Progenitor cell of endocrine pancreas (in vitro differentiated cells): ENCODE data around the gene NKAIN2. TPM values are rescaled to one million over a fixed set of nuclear protein-coding genes. Genes with fewer than 3 reads are reported as not detected.
"Not testable (repeated sequence)": the region's sequence is repeated elsewhere in the genome, so short reads cannot be mapped to it uniquely, and the experiment has no call there.

ENCODE experiments used
- DNase-seq: peaks from one replicate; pipeline ENCODE4 v3.0.0; 2021; ENCODE audit warnings: low spot score; ENCODE audit not compliant: unreplicated experiment
- H3K27ac Mint-ChIP-seq: 2 replicates; pipeline ENCODE4 v1.8.0; 2021; ENCODE audit warnings: mild to moderate bottlenecking, moderate library complexity, mixed read lengths
- H3K27me3 Mint-ChIP-seq: 2 replicates; pipeline ENCODE4 v1.8.0; 2021; ENCODE audit warnings: mixed read lengths
- H3K36me3 Mint-ChIP-seq: 2 replicates; pipeline ENCODE4 v1.8.0; 2022; ENCODE audit warnings: mixed read lengths; ENCODE audit not compliant: insufficient read depth
- H3K4me1 Mint-ChIP-seq: 2 replicates; pipeline ENCODE4 v1.8.0; 2021; ENCODE audit warnings: low read depth, mixed read lengths
- H3K4me3 Mint-ChIP-seq: 2 replicates; pipeline ENCODE4 v1.8.0; 2021; ENCODE audit warnings: low read depth, mild to moderate bottlenecking, moderate library complexity, mixed read lengths
- H3K9me3 Mint-ChIP-seq: 2 replicates; pipeline ENCODE4 v1.8.0; 2021; ENCODE audit warnings: low read depth, mixed read lengths
- CTCF ChIP-seq: fragments of 200-600 bp; sonication (generic); IDR thresholded peaks from one replicate; pipeline ENCODE4 v1.5.0; 2021; ENCODE audit warnings: antibody characterized with exemption, mild to moderate bottlenecking; ENCODE audit not compliant: unreplicated experiment
- total RNA-seq: library from RNA; stranded (reverse); gene quantifications from 2 replicates; pipeline ENCODE4 v1.2.1, GENCODE V29; 2021

The NKAIN2 gene
- total RNA-seq, 1 donor from 2014 or later = 2.5 TPM

GRCh38 chr6:124330197-124330596 is 526.5 kb downstream of the NKAIN2 start:
- Mint-ChIP-seq H3K9me3 (no peaks in the 10 kb centered on the region), H3K27me3 (no peaks in the 10 kb centered on the region), H3K27ac (no peak overlapping the region), H3K4me3 (no peak overlapping the region), H3K4me1 (no peaks in the 10 kb centered on the region), H3K36me3 (no peaks in the 10 kb centered on the region)
- TF ChIP-seq CTCF = no peak
- DNase-seq = no peak

- H3K36me3 Mint-ChIP-seq = no peaks in the 10 kb centered on the region
- no peak overlapping the region for H3K27ac Mint-ChIP-seq
- peaks cover 3% of the 10 kb centered on the region for H3K4me1 Mint-ChIP-seq
- H3K27me3 Mint-ChIP-seq = no peaks in the 10 kb centered on the region
- no peaks in the 10 kb centered on the region for H3K9me3 Mint-ChIP-seq
- DNase-seq = no peak
- no peak overlapping the region for H3K4me3 Mint-ChIP-seq
- TF ChIP-seq CTCF = no peak
Measured at GRCh38 chr6:124334359-124334758, 530.7 kb downstream of the NKAIN2 start.

- TF ChIP-seq CTCF = no peak
- no peak for DNase-seq
- H3K4me3 Mint-ChIP-seq = no peak overlapping the region
- no peaks in the 10 kb centered on the region for H3K9me3 Mint-ChIP-seq
- no peak overlapping the region for H3K27ac Mint-ChIP-seq
- no peaks in the 10 kb centered on the region for H3K27me3 Mint-ChIP-seq
- peaks cover 3% of the 10 kb centered on the region for H3K4me1 Mint-ChIP-seq
- H3K36me3 Mint-ChIP-seq = no peaks in the 10 kb centered on the region
Measured at GRCh38 chr6:124339610-124340334, 536.1 kb downstream of the NKAIN2 start.

- not testable (repeated sequence) for H3K27me3 Mint-ChIP-seq, H3K9me3 Mint-ChIP-seq, H3K27ac Mint-ChIP-seq, H3K36me3 Mint-ChIP-seq, DNase-seq, H3K4me3 Mint-ChIP-seq, H3K4me1 Mint-ChIP-seq
Measured at GRCh38 chr6:124348339-124348738, 544.7 kb downstream of the NKAIN2 start.

- no peaks in the 10 kb centered on the region for H3K36me3 Mint-ChIP-seq
- H3K27me3 Mint-ChIP-seq = no peaks in the 10 kb centered on the region
- H3K4me3 Mint-ChIP-seq = no peak overlapping the region
- H3K9me3 Mint-ChIP-seq = no peaks in the 10 kb centered on the region
- no peak for TF ChIP-seq CTCF
- H3K4me1 Mint-ChIP-seq = no peaks in the 10 kb centered on the region
- DNase-seq = no peak
- no peak overlapping the region for H3K27ac Mint-ChIP-seq
Measured at GRCh38 chr6:124355146-124355545, 551.5 kb downstream of the NKAIN2 start.

- no peaks in the 10 kb centered on the region for H3K36me3 Mint-ChIP-seq
- no peaks in the 10 kb centered on the region for H3K27me3 Mint-ChIP-seq
- H3K4me1 Mint-ChIP-seq = no peaks in the 10 kb centered on the region
- H3K4me3 Mint-ChIP-seq = no peak overlapping the region
- no peaks in the 10 kb centered on the region for H3K9me3 Mint-ChIP-seq
- no peak overlapping the region for H3K27ac Mint-ChIP-seq
- DNase-seq = no peak
- TF ChIP-seq CTCF = no peak
Measured at GRCh38 chr6:124356276-124356810, 552.7 kb downstream of the NKAIN2 start.
